ENCODE data around the gene SETD9. TPM values are rescaled to one million over a fixed set of nuclear protein-coding genes. Genes with fewer than 3 reads are reported as not detected.

Gene SETD9
- total RNA-seq, 1 donor from 2014 or later = 39.3 TPM

GRCh38 chr5:56961746-56962145, 52.4 kb downstream of the SETD9 start:
- H3K27me3 Mint-ChIP-seq (ENCODE audit: insufficient read depth, low read depth) = no peaks in the 10 kb centered on the region
- Histone ChIP-seq H3K4me1 (no peaks in the 10 kb centered on the region), H3K4me2 (no peak overlapping the region), H3K27ac (no peak overlapping the region), H3F3A (ENCODE audit: low read depth) (no peaks in the 10 kb centered on the region), H3K36me3 (no peaks in the 10 kb centered on the region), H4K20me1 (ENCODE audit: low read depth) (no peaks in the 10 kb centered on the region), H3K27me3 (no peaks in the 10 kb centered on the region), H3K79me2 (ENCODE audit: low read depth) (no peaks in the 10 kb centered on the region), H3K9me3 (ENCODE audit: low read depth) (no peaks in the 10 kb centered on the region), H2AFZ (replicated peaks) (no peak overlapping the region), H3K4me3 (no peak overlapping the region), H3K9ac (no peak overlapping the region)
- no peaks in the 10 kb centered on the region for H3K4me1 Mint-ChIP-seq
- TF ChIP-seq EZH2phosphoT487 (IDR thresholded peaks at IDR 0.05) = no peak
- no peak for TF ChIP-seq EZH2 (IDR thresholded peaks at IDR 0.05)
- no peak for TF ChIP-seq CTCF (IDR thresholded peaks at IDR 0.05)
- H3K4me3 Mint-ChIP-seq = no peak overlapping the region
- no peaks in the 10 kb centered on the region for H3K36me3 Mint-ChIP-seq
- no peak for DNase-seq (ENCODE audit: low spot score)
- H3K9me3 Mint-ChIP-seq = no peaks in the 10 kb centered on the region
- no peak overlapping the region for H3K27ac Mint-ChIP-seq

- Histone ChIP-seq H3K9me3 (ENCODE audit: low read depth) (no peaks in the 10 kb centered on the region), H3K4me1 (no peaks in the 10 kb centered on the region), H3K9ac (no peak overlapping the region), H3F3A (ENCODE audit: low read depth) (no peaks in the 10 kb centered on the region), H3K79me2 (ENCODE audit: low read depth) (no peaks in the 10 kb centered on the region), H3K4me2 (no peak overlapping the region), H3K27ac (no peak overlapping the region), H3K36me3 (no peaks in the 10 kb centered on the region), H2AFZ (replicated peaks) (peak overlapping the region; percentile 0), H3K4me3 (no peak overlapping the region), H3K27me3 (no peaks in the 10 kb centered on the region), H4K20me1 (ENCODE audit: low read depth) (no peaks in the 10 kb centered on the region)
- H3K4me1 Mint-ChIP-seq = no peaks in the 10 kb centered on the region
- no peak overlapping the region for H3K27ac Mint-ChIP-seq
- TF ChIP-seq EZH2phosphoT487 (IDR thresholded peaks at IDR 0.05) = no peak
- TF ChIP-seq CTCF (IDR thresholded peaks at IDR 0.05) = no peak
- TF ChIP-seq EZH2 (IDR thresholded peaks at IDR 0.05) = no peak
- H3K36me3 Mint-ChIP-seq = no peaks in the 10 kb centered on the region
- H3K27me3 Mint-ChIP-seq (ENCODE audit: insufficient read depth, low read depth) = no peaks in the 10 kb centered on the region
- H3K9me3 Mint-ChIP-seq = no peaks in the 10 kb centered on the region
- no peak for DNase-seq (ENCODE audit: low spot score)
- H3K4me3 Mint-ChIP-seq = no peak overlapping the region
Observed at GRCh38 chr5:56962286-56962685, 52.9 kb downstream of the SETD9 start.

GRCh38 chr5:56963246-56963645, 53.9 kb downstream of the SETD9 start:
- H3K79me2 ChIP-seq (ENCODE audit: low read depth) = no peaks in the 10 kb centered on the region
- no peak overlapping the region for H3K27ac Mint-ChIP-seq
- H3K4me3 Mint-ChIP-seq = no peak overlapping the region
- H4K20me1 ChIP-seq (ENCODE audit: low read depth) = no peaks in the 10 kb centered on the region
- no peaks in the 10 kb centered on the region for H3K27me3 ChIP-seq
- no peaks in the 10 kb centered on the region for H3K36me3 ChIP-seq
- H3K36me3 Mint-ChIP-seq = no peaks in the 10 kb centered on the region
- no peaks in the 10 kb centered on the region for H3K4me1 ChIP-seq
- H2AFZ ChIP-seq (replicated peaks) = no peak overlapping the region
- DNase-seq (ENCODE audit: low spot score) = no peak
- H3K4me2 ChIP-seq = no peak overlapping the region
- no peak overlapping the region for H3K4me3 ChIP-seq
- no peak overlapping the region for H3K27ac ChIP-seq
- no peaks in the 10 kb centered on the region for H3F3A ChIP-seq (ENCODE audit: low read depth)
- no peaks in the 10 kb centered on the region for H3K9me3 Mint-ChIP-seq
- no peaks in the 10 kb centered on the region for H3K27me3 Mint-ChIP-seq (ENCODE audit: insufficient read depth, low read depth)
- H3K9ac ChIP-seq = no peak overlapping the region
- H3K9me3 ChIP-seq (ENCODE audit: low read depth) = no peaks in the 10 kb centered on the region
- H3K4me1 Mint-ChIP-seq = no peaks in the 10 kb centered on the region
- no peak for TF ChIP-seq EZH2 (IDR thresholded peaks at IDR 0.05)
- TF ChIP-seq EZH2phosphoT487 (IDR thresholded peaks at IDR 0.05) = no peak
- TF ChIP-seq CTCF (IDR thresholded peaks at IDR 0.05) = no peak
